Measurements from ENCODE around the gene STK16. TPM values are rescaled to one million over a fixed set of nuclear protein-coding genes. Genes with fewer than 3 reads are reported as not detected.

Gene STK16
- total and polyA plus RNA-seq, 4 donors: 5.8 to 44.3 (median 23.7) TPM

- Histone ChIP-seq H3K9ac (ENCODE audit: low read depth in 1 of 2, low read length in 2 of 2) (peak within 1 kb of the TSS; percentile 65 to 83), H3K4me3 (ENCODE audit: low read depth in 1 of 3, low read length in 3 of 3) (peak within 1 kb of the TSS; percentile 63 to 86 (median 64)), H3K36me3 (ENCODE audit: control insufficient read depth in 4 of 4, insufficient read depth in 3 of 4, low read depth in 1 of 4, low read length in 3 of 4) (peaks cover 0 to 3% (median 0%) of the 10 kb centered on the region in 4 donors), H3K4me1 (ENCODE audit: control insufficient read depth in 4 of 4, insufficient read depth in 4 of 4, low read length in 3 of 4) (peaks cover 13 to 41% (median 29%) of the 10 kb centered on the region in 4 donors), H3K27ac (ENCODE audit: low read depth in 1 of 2, low read length in 2 of 2) (peak within 1 kb of the TSS; percentile 65 to 79), H3K27me3 (ENCODE audit: control insufficient read depth in 4 of 4, insufficient read depth in 4 of 4, low read length in 3 of 4) (no peaks in the 10 kb centered on the region), H3K9me3 (ENCODE audit: control insufficient read depth in 4 of 4, low read length in 3 of 4) (no peaks in the 10 kb centered on the region)
- peak; percentile 54 for TF ChIP-seq YY1 (IDR thresholded peaks at IDR 0.05)
- TF ChIP-seq TAF1 (conservative IDR thresholded peaks at IDR 0.05): peak; percentile 82
- peak; percentile 61 for TF ChIP-seq SP1 (IDR thresholded peaks at IDR 0.05)
- peak; percentile 29 to 33 for TF ChIP-seq RAD21 (IDR thresholded peaks at IDR 0.05)
- TF ChIP-seq, protein P1, sequence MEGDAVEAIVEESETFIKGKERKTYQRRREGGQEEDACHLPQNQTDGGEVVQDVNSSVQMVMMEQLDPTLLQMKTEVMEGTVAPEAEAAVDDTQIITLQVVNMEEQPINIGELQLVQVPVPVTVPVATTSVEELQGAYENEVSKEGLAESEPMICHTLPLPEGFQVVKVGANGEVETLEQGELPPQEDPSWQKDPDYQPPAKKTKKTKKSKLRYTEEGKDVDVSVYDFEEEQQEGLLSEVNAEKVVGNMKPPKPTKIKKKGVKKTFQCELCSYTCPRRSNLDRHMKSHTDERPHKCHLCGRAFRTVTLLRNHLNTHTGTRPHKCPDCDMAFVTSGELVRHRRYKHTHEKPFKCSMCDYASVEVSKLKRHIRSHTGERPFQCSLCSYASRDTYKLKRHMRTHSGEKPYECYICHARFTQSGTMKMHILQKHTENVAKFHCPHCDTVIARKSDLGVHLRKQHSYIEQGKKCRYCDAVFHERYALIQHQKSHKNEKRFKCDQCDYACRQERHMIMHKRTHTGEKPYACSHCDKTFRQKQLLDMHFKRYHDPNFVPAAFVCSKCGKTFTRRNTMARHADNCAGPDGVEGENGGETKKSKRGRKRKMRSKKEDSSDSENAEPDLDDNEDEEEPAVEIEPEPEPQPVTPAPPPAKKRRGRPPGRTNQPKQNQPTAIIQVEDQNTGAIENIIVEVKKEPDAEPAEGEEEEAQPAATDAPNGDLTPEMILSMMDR (IDR thresholded peaks at IDR 0.05; ENCODE audit: low read depth, low read length, missing input control): peak; percentile 8
- no peak for TF ChIP-seq MAX (IDR thresholded peaks at IDR 0.05)
- no peak for TF ChIP-seq JUND (IDR thresholded peaks at IDR 0.05)
- no peak for TF ChIP-seq ZBTB33 (IDR thresholded peaks at IDR 0.05)
- peak; percentile 93 for TF ChIP-seq REST (IDR thresholded peaks at IDR 0.05)
- under 1% methylated on average over 76 of the region's 76 CpGs for WGBS
- peak; percentile 88 for DNase-seq (ENCODE audit: low spot score)
Measured at GRCh38 chr2:219253753-219254589, 8.7 kb downstream of the STK16 start, which contains the start of gene TUBA4A. Gene TUBA4A (minus strand): TSS chr2:219253918. CDS start chr2:219253858, 60 bp downstream.

- no peaks in the 10 kb centered on the region for H3K27me3 ChIP-seq (ENCODE audit: control insufficient read depth in 4 of 4, insufficient read depth in 4 of 4, low read length in 3 of 4)
- peak overlapping the region; percentile 65 to 79 for H3K27ac ChIP-seq (ENCODE audit: low read depth in 1 of 2, low read length in 2 of 2)
- peak overlapping the region; percentile 63 to 86 (median 64) for H3K4me3 ChIP-seq (ENCODE audit: low read depth in 1 of 3, low read length in 3 of 3)
- no peaks in the 10 kb centered on the region for H3K9me3 ChIP-seq (ENCODE audit: control insufficient read depth in 4 of 4, low read length in 3 of 4)
- peaks cover 12 to 33% (median 22%) of the 10 kb centered on the region in 4 donors for H3K4me1 ChIP-seq (ENCODE audit: control insufficient read depth in 4 of 4, insufficient read depth in 4 of 4, low read length in 3 of 4)
- H3K36me3 ChIP-seq (ENCODE audit: control insufficient read depth in 4 of 4, insufficient read depth in 3 of 4, low read depth in 1 of 4, low read length in 3 of 4): peaks cover 0 to 3% (median 0%) of the 10 kb centered on the region in 4 donors
- WGBS: 23% methylated on average over 12 of the region's 12 CpGs
- peak overlapping the region; percentile 51 to 65 for H3K9ac ChIP-seq (ENCODE audit: low read depth in 1 of 2, low read length in 2 of 2)
- DNase-seq (ENCODE audit: low spot score): no peak
- TF ChIP-seq EGR1 (IDR thresholded peaks at IDR 0.05; ENCODE audit: low read depth in 2 of 2): no peak
- no peak for TF ChIP-seq REST (IDR thresholded peaks at IDR 0.05)
- no peak for TF ChIP-seq RXRA (IDR thresholded peaks at IDR 0.05)
- TF ChIP-seq, protein P1 (IDR thresholded peaks at IDR 0.05; ENCODE audit: low read depth, low read length, missing input control): no peak
- no peak for TF ChIP-seq RAD21 (IDR thresholded peaks at IDR 0.05)
- no peak for TF ChIP-seq YY1 (IDR thresholded peaks at IDR 0.05)
- no peak for TF ChIP-seq HNF4G (IDR thresholded peaks at IDR 0.05)
- TF ChIP-seq JUND (IDR thresholded peaks at IDR 0.05): no peak
- no peak for TF ChIP-seq FOXA1 (IDR thresholded peaks at IDR 0.05)
- TF ChIP-seq TAF1 (conservative IDR thresholded peaks at IDR 0.05): no peak
- TF ChIP-seq NR2F2 (IDR thresholded peaks at IDR 0.05): no peak
Measured at GRCh38 chr2:219254590-219255201, 9.4 kb downstream of the STK16 start.

Data from liver (tissue), 9 donors.